DND-41 (cell line): ENCODE data around the gene TTC23L.

Experiments used
- ATAC-seq: fragments of 200-7000 bp; cut with Tn5 transposase; 3 replicates; pipeline ENCODE4 v1.9.1; 2021; ENCODE audit warnings: low read depth; ENCODE audit not compliant: insufficient read depth
- DNase-seq: peaks from one replicate; pipeline ENCODE4 v3.0.0-alpha.2; 2020
- H2AFZ ChIP-seq: 2 replicates; pipeline ENCODE4 v1.6.0; 2012; ENCODE audit warnings: low read depth, low read length
- H3K27ac ChIP-seq: 2 replicates; pipeline ENCODE4 v1.5.1; 2012; ENCODE audit warnings: low read length, inconsistent platforms
- H3K27me3 ChIP-seq: fragments of 200-600 bp; sonication (generic); 2 replicates; pipeline ENCODE4 v1.6.0; 2012; ENCODE audit warnings: low read length, mild to moderate bottlenecking, inconsistent platforms; ENCODE audit not compliant: insufficient read depth, poor library complexity
- H3K36me3 ChIP-seq: 2 replicates; pipeline ENCODE4 v1.5.1; 2012; ENCODE audit warnings: low read length, inconsistent platforms; ENCODE audit not compliant: insufficient read depth
- H3K4me1 ChIP-seq: 2 replicates; pipeline ENCODE4 v1.5.1; 2012; ENCODE audit warnings: mild to moderate bottlenecking, low read length; ENCODE audit not compliant: insufficient read depth
- H3K4me2 ChIP-seq: 2 replicates; pipeline ENCODE4 v1.6.0; 2012; ENCODE audit warnings: mild to moderate bottlenecking, moderate library complexity, low read length, inconsistent platforms; ENCODE audit not compliant: insufficient read depth
- H3K4me3 ChIP-seq, 2 experiments: fragments of 200-600 bp in 1 of 2; shearing (Covaris generic) in 1 of 2; 2 replicates each; pipeline ENCODE4 v1.5.1; 2012 to 2016; ENCODE audit warnings: inconsistent platforms in 2 of 2, low read length in 2 of 2, mild to moderate bottlenecking in 2 of 2, low read depth in 1 of 2, moderate library complexity in 1 of 2
- H3K79me2 ChIP-seq: 2 replicates; pipeline ENCODE4 v1.6.0; 2012; ENCODE audit warnings: low read length, inconsistent platforms; ENCODE audit not compliant: insufficient read depth
- H3K9ac ChIP-seq: 2 replicates; pipeline ENCODE4 v1.6.0; 2012; ENCODE audit warnings: low read depth, mild to moderate bottlenecking, inconsistent platforms, low read length, moderate library complexity
- H3K9me3 ChIP-seq: 2 replicates; pipeline ENCODE4 v1.5.1; 2012; ENCODE audit warnings: low read length, moderate library complexity, mild to moderate bottlenecking, inconsistent platforms; ENCODE audit not compliant: insufficient read depth, severe bottlenecking
- H4K20me1 ChIP-seq: 2 replicates; pipeline ENCODE4 v1.6.0; 2012; ENCODE audit warnings: low read length; ENCODE audit not compliant: insufficient read depth
- CTCF ChIP-seq: IDR thresholded peaks from 2 replicates; pipeline ENCODE4 v1.5.1; 2012; ENCODE audit warnings: borderline replicate concordance, low read length, moderate library complexity, mild to moderate bottlenecking; ENCODE audit not compliant: poor library complexity, severe bottlenecking; ENCODE audit errors: extremely low read depth
- EZH2 ChIP-seq: IDR thresholded peaks from 3 replicates; pipeline ENCODE4 v1.6.1; 2012; ENCODE audit warnings: borderline replicate concordance, low read depth, mild to moderate bottlenecking, moderate library complexity, low read length, inconsistent platforms; ENCODE audit not compliant: severe bottlenecking

The TTC23L gene

GRCh38 chr5:34924462-34924765 is 85.5 kb downstream of the TTC23L start:
- no peaks in the 10 kb centered on the region for H3K27me3 ChIP-seq
- peaks cover 32% of the 10 kb centered on the region for H3K79me2 ChIP-seq
- no peak for TF ChIP-seq CTCF
- TF ChIP-seq EZH2: no peak
- no peaks in the 10 kb centered on the region for H3K9me3 ChIP-seq
- no peak overlapping the region for H3K27ac ChIP-seq
- ATAC-seq (no peak), DNase-seq (no peak)
- no peak overlapping the region for H3K4me2 ChIP-seq
- peaks cover 74% of the 10 kb centered on the region for H3K36me3 ChIP-seq
- H3K4me1 ChIP-seq: peaks cover 10% of the 10 kb centered on the region
- H3K9ac ChIP-seq: no peak overlapping the region
- H4K20me1 ChIP-seq: no peaks in the 10 kb centered on the region; the same call in 1 of the 2 replicates
- H3K4me3 ChIP-seq: no peak overlapping the region
- H2AFZ ChIP-seq: no peak overlapping the region

GRCh38 chr5:34926318-34926888 is 87.4 kb downstream of the TTC23L start:
- Histone ChIP-seq H3K79me2 (peaks cover 31% of the 10 kb centered on the region), H3K36me3 (peaks cover 54% of the 10 kb centered on the region), H3K4me3 (no peak overlapping the region), H3K27ac (no peak overlapping the region), H4K20me1 (peaks cover 5% of the 10 kb centered on the region; the same call in 1 of the 2 replicates), H3K27me3 (no peaks in the 10 kb centered on the region), H3K9me3 (no peaks in the 10 kb centered on the region), H3K4me1 (peaks cover 20% of the 10 kb centered on the region), H2AFZ (no peak overlapping the region), H3K4me2 (no peak overlapping the region), H3K9ac (no peak overlapping the region)
- ATAC-seq (no peak), DNase-seq (no peak)
- TF ChIP-seq CTCF (no peak), EZH2 (no peak)

- Histone ChIP-seq H3K27me3 (no peaks in the 10 kb centered on the region), H3K4me3 (no peak overlapping the region), H2AFZ (no peak overlapping the region), H3K9me3 (no peaks in the 10 kb centered on the region), H4K20me1 (peaks cover 11% of the 10 kb centered on the region; the same call in 1 of the 2 replicates), H3K9ac (no peak overlapping the region), H3K4me2 (no peak overlapping the region), H3K79me2 (peaks cover 38% of the 10 kb centered on the region), H3K36me3 (peaks cover 50% of the 10 kb centered on the region), H3K4me1 (peaks cover 32% of the 10 kb centered on the region), H3K27ac (no peak overlapping the region)
- DNase-seq (no peak), ATAC-seq (no peak)
- TF ChIP-seq EZH2 (no peak), CTCF (no peak)
These were observed 88.8 kb downstream of the TTC23L start for GRCh38 chr5:34927785-34928184.
